A673 (cell line): ENCODE data around the gene EDIL3.

Experiments used
- EZH2 ChIP-seq: fragments of 200-600 bp; sonication (generic); IDR thresholded peaks from 2 replicates; pipeline ENCODE4 v1.6.1; 2017; ENCODE audit warnings: borderline replicate concordance, low read depth, mild to moderate bottlenecking, mixed read lengths, antibody characterized with exemption, low read length; ENCODE audit not compliant: poor library complexity, severe bottlenecking
- TF ChIP-seq, protein P1 (sequence below): fragments of 300-800, 200-600 bp; sonication (generic); conservative IDR thresholded peaks from 2 replicates; pipeline ENCODE4 v1.5.1; 2017; ENCODE audit warnings: low read depth, mild to moderate bottlenecking, antibody characterized with exemption, low read length, moderate library complexity, mixed read lengths

DNA sequence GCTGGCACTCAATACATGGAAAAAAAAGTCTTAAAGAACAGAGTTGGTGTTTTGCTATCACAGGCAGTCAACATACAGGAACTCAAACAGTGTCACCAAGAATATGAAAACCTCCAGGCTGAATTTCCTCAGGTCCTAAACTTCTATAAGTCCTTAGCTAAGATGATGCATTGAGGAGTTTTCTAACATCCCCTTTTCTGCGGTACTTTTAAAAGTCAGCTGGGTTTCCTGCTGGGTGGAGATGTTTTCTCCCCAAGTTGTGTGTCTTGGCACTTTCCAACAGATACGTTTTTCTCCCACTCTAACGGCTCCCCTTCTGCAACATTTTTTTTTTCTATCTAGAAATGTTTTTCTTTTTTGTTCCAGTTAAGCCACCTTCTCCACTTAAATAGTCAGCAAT lies 419.2 kb downstream of the EDIL3 start:
- TF ChIP-seq, protein P1, sequence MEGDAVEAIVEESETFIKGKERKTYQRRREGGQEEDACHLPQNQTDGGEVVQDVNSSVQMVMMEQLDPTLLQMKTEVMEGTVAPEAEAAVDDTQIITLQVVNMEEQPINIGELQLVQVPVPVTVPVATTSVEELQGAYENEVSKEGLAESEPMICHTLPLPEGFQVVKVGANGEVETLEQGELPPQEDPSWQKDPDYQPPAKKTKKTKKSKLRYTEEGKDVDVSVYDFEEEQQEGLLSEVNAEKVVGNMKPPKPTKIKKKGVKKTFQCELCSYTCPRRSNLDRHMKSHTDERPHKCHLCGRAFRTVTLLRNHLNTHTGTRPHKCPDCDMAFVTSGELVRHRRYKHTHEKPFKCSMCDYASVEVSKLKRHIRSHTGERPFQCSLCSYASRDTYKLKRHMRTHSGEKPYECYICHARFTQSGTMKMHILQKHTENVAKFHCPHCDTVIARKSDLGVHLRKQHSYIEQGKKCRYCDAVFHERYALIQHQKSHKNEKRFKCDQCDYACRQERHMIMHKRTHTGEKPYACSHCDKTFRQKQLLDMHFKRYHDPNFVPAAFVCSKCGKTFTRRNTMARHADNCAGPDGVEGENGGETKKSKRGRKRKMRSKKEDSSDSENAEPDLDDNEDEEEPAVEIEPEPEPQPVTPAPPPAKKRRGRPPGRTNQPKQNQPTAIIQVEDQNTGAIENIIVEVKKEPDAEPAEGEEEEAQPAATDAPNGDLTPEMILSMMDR, result no peak
- no peak for TF ChIP-seq EZH2
